DOHH2 (cell line): ENCODE measurements around the gene PRDM1.

ENCODE experiments used
- H3F3A ChIP-seq: fragments of 200-600 bp; sonication (generic), shearing (Covaris generic); 2 replicates; pipeline ENCODE4 v1.6.0; 2016; ENCODE audit warnings: antibody characterized with exemption, mild to moderate bottlenecking; ENCODE audit not compliant: control insufficient read depth, insufficient read depth
- H3K27ac ChIP-seq: fragments of 200-600 bp; sonication (generic); 2 replicates; pipeline ENCODE4 v1.5.1; 2014; ENCODE audit warnings: low read depth, mild to moderate bottlenecking, low read length, moderate library complexity
- H3K27me3 ChIP-seq: fragments of 200-600 bp; sonication (generic); 2 replicates; pipeline ENCODE4 v1.6.1; 2014; ENCODE audit warnings: mild to moderate bottlenecking, low read length, mixed read lengths; ENCODE audit not compliant: control insufficient read depth
- H3K36me3 ChIP-seq: fragments of 200-600 bp; sonication (generic); 2 replicates; pipeline ENCODE4 v1.6.1; 2014; ENCODE audit warnings: mild to moderate bottlenecking, low read length, moderate library complexity, mixed read lengths; ENCODE audit not compliant: control insufficient read depth
- H3K4me1 ChIP-seq: fragments of 200-600 bp; sonication (generic); 2 replicates; pipeline ENCODE4 v1.6.1; 2014; ENCODE audit warnings: mild to moderate bottlenecking, low read length, mixed read lengths; ENCODE audit not compliant: control insufficient read depth
- H3K4me2 ChIP-seq: fragments of 200-600 bp; sonication (generic); 2 replicates; pipeline ENCODE4 v1.6.0; 2014; ENCODE audit warnings: mild to moderate bottlenecking, low read length, moderate library complexity
- H3K4me3 ChIP-seq: fragments of 200-600 bp; sonication (generic); 2 replicates; pipeline ENCODE4 v1.5.1; 2014; ENCODE audit warnings: mild to moderate bottlenecking, low read length, mixed read lengths
- H3K79me2 ChIP-seq: fragments of 200-600 bp; sonication (generic); 2 replicates; pipeline ENCODE4 v1.6.1; 2014; ENCODE audit warnings: mild to moderate bottlenecking, low read length, mixed read lengths; ENCODE audit not compliant: control insufficient read depth
- H3K9me2 ChIP-seq: fragments of 200-600 bp; sonication (generic); replicated peaks from 2 replicates; pipeline ENCODE4 v1.6.1; 2014; ENCODE audit warnings: mild to moderate bottlenecking, low read length, mixed read lengths; ENCODE audit not compliant: control insufficient read depth
- H3K9me3 ChIP-seq: fragments of 200-600 bp; sonication (generic); 2 replicates; pipeline ENCODE4 v1.6.1; 2014; ENCODE audit warnings: antibody characterized with exemption, low read length, mixed read lengths; ENCODE audit not compliant: control insufficient read depth, insufficient read depth
- H4K20me1 ChIP-seq: fragments of 200-600 bp; sonication (generic); 2 replicates; pipeline ENCODE4 v1.6.0; 2014; ENCODE audit warnings: low read depth, mild to moderate bottlenecking, antibody characterized with exemption, low read length, moderate library complexity; ENCODE audit not compliant: control insufficient read depth, insufficient read depth
- CTCF ChIP-seq: fragments of 200-600 bp; sonication (generic); IDR thresholded peaks from one replicate; pipeline ENCODE4 v1.5.1; 2014; ENCODE audit warnings: antibody characterized with exemption, mild to moderate bottlenecking, low read depth, low read length; ENCODE audit not compliant: poor library complexity, severe bottlenecking
- EZH2phosphoT487 ChIP-seq: fragments of 200-600 bp; sonication (generic); IDR thresholded peaks from 2 replicates; pipeline ENCODE4 v1.6.1; 2017; ENCODE audit warnings: borderline replicate concordance, mild to moderate bottlenecking, antibody characterized with exemption, low read length, moderate library complexity, mixed read lengths

The PRDM1 gene

DNA sequence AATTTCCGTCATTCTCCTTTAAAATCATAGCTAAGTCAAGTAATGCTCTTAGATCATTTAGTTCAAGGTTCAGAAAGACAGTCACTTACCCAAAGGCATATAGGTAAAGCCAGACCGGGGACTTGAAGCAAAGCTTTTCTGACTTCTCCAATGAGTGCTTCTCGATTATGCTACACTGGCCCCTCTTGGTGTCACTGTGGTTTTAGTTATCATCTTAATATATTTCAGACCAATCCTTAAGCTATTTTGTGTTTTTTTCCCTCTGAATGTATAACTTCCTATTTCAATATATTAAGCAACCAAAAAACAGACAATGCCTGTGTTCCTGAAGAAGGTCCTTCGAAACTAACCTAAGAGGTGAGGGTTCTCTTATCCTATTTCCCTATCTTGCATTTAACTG, 3.9 kb downstream of the PRDM1 start:
- Histone ChIP-seq H3K9me3 (no peaks in the 10 kb centered on the region), H4K20me1 (no peaks in the 10 kb centered on the region), H3K27ac (no peak overlapping the region), H3K79me2 (no peaks in the 10 kb centered on the region), H3K9me2 (no peaks in the 10 kb centered on the region), H3F3A (peaks cover 2% of the 10 kb centered on the region; the same call in 1 of the 2 replicates), H3K4me3 (no peak overlapping the region), H3K27me3 (peaks cover 57% of the 10 kb centered on the region), H3K4me1 (peaks cover 27% of the 10 kb centered on the region), H3K4me2 (no peak overlapping the region), H3K36me3 (no peaks in the 10 kb centered on the region)
- TF ChIP-seq CTCF (no peak), EZH2phosphoT487 (no peak)

DNA sequence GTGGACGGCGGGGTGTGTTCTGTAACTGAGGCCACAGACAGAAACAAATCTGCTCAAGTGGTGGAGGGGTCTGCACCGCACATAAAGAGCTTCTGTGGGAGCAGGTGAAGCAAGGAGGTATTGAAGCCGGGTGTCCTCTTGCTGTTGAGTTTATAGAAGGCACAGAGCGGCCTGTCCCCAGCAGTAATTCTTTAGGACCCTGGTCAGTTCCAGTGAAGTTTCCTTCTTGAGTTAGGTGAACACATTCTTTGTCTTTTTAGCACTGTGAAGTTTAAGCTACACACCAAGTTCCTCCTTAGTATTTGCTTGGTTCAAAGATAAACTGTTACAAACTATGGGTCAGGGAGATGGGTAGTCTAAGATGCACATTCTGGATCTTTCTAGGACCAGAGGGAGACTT, 6.1 kb downstream of the PRDM1 start:
- Histone ChIP-seq H3K4me2 (no peak overlapping the region), H3K27ac (no peak overlapping the region), H3K4me1 (peaks cover 11% of the 10 kb centered on the region), H3K9me3 (no peaks in the 10 kb centered on the region), H3F3A (0 out of 2 replicates have a peak, but pooled peaks cover under 1% of the 10 kb centered on the region), H4K20me1 (no peaks in the 10 kb centered on the region), H3K27me3 (peaks cover 54% of the 10 kb centered on the region), H3K9me2 (no peaks in the 10 kb centered on the region), H3K4me3 (no peak overlapping the region), H3K36me3 (no peaks in the 10 kb centered on the region), H3K79me2 (no peaks in the 10 kb centered on the region)
- no peak for TF ChIP-seq EZH2phosphoT487
- no peak for TF ChIP-seq CTCF

GRCh38 chr6:106094261-106094963, 8.3 kb downstream of the PRDM1 start:
- Histone ChIP-seq H3K4me2 (no peak overlapping the region), H3F3A (no peaks in the 10 kb centered on the region), H3K9me2 (no peaks in the 10 kb centered on the region), H3K27me3 (peaks cover 49% of the 10 kb centered on the region), H3K4me1 (peaks cover 23% of the 10 kb centered on the region), H3K36me3 (no peaks in the 10 kb centered on the region), H3K27ac (no peak overlapping the region), H4K20me1 (no peaks in the 10 kb centered on the region), H3K4me3 (no peak overlapping the region), H3K9me3 (no peaks in the 10 kb centered on the region), H3K79me2 (no peaks in the 10 kb centered on the region)
- TF ChIP-seq CTCF (no peak), EZH2phosphoT487 (no peak)
